ENCODE measurements around the gene EVI2B.
"Not testable (repeated sequence)": the region's sequence is repeated elsewhere in the genome, so short reads cannot be mapped to it uniquely, and the experiment has no call there.

EVI2B gene

GRCh38 chr17:31269578-31269983, 44.3 kb downstream of the EVI2B start:
- peak; percentile 30 for DNase-seq (ENCODE audit: low spot score)

- no peak for DNase-seq (ENCODE audit: low spot score)
Measured at GRCh38 chr17:31269036-31269577, 44.7 kb downstream of the EVI2B start.

DNA sequence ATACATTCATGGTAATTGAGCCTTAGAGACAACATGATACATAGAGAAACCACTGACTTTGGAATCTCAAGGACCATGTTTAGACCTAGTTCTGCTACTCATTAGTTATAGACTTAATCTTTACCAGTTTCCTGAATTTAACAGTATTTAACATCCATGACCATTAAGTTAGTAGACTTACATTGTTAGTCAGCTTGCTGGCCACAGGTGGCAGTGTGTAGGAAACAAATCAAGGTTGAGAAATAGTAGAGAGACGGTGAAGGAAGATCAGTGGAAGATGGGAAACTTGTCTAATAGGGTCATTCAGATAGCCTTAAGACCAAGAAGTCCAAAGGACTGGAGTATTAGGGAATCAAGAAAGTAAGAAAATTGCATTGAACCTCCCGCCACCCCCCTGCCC, 47.8 kb downstream of the EVI2B start:
- DNase-seq (ENCODE audit: low spot score) = no peak

DNA sequence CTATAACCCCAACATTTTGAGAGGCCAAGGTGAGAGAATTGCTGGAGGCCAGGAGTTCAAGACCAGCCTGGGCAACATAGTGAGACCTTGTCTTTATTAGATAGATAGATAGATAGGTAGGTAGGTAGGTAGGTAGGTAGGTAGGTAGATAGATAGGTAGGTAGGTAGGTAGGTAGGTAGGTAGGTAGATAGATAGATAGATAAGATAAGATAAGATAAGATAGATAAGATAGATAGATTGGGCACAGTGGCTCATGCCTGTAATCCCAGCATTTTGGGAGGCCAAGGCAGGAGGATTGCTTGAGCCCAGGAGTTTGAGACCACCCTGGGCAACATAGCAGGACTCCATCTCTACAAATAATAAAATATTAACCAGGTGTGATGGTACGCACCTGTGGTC, 50.9 kb downstream of the EVI2B start:
- not testable (repeated sequence) for DNase-seq (ENCODE audit: low spot score)

DNA sequence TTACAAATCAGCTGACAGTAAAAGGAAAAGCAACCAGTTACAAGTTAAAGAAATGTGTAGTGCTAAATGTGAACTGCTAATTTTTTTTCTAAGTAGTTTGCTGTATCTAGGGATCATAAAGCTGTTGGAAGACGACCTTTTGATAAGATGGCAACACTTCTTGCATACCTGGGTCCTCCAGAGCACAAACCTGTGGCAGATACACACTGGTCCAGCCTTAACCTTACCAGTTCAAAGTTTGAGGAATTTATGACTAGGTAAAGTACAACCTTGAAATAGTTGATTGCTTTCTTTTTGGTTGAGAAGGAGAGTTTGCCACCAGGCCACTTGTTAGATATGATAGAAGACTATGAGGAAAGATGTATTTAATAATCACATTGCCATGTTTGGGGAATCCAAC, 52.3 kb downstream of the EVI2B start:
- no peak for DNase-seq (ENCODE audit: low spot score)

DNA sequence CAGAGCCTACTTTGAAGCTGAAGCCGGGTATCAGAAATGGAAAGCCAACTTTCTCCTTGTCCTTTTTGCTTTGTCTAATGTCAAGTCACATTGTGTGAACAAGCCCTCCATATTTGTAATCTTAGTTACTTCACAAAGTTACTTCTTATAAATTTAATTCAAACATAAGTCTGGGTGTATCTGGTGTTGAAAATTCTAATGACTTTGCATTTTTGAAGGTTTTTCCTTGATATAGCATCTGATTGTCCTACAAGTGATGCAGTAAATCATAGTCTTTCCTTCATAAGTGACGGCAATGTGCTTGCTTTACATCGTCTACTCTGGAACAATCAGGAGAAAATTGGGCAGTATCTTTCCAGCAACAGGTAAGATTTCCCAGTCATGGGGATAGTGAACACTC, 53.7 kb downstream of the EVI2B start:
- DNase-seq (ENCODE audit: low spot score) = no peak

DNA sequence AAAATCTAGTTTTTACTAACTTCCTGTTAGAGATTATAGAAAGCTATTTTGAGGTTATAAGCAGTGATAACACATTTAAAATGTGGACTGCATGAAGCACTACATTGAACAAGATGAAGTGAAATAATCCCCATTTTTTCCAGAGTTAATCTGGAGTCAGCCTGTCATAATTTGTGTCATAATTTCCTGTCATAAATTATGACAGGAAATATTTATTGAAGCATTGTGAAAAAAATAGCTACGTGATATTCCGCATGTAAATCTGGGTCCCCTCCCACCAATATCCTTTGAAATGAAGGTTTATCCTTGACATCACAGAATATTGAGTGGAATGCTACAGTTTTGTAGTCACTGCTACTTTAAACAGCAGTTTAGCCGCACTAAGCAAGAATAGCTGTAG, 56.9 kb downstream of the EVI2B start:
- no peak for DNase-seq (ENCODE audit: low spot score)

- DNase-seq (ENCODE audit: low spot score) = no peak
Measured at GRCh38 chr17:31254654-31255053, 59.2 kb downstream of the EVI2B start.

All from D341Med (cell line).